B cell (primary cell): ENCODE results near the gene GNG7.

Experiments
- EZH2 ChIP-seq: IDR thresholded peaks from 2 replicates; pipeline ENCODE4 v1.6.1; 2012; ENCODE audit warnings: borderline replicate concordance, low read depth, mild to moderate bottlenecking, moderate library complexity, low read length; ENCODE audit not compliant: insufficient read depth, poor library complexity, severe bottlenecking
- TF ChIP-seq, protein P1 (sequence below): fragments of 200-600 bp; IDR thresholded peaks from one replicate; pipeline ENCODE4 v1.8.0; 2022; ENCODE audit warnings: antibody characterized with exemption, mild to moderate bottlenecking

GRCh38 chr19:2517881-2518601 lies 184.5 kb downstream of the GNG7 start:
- TF ChIP-seq, protein P1, sequence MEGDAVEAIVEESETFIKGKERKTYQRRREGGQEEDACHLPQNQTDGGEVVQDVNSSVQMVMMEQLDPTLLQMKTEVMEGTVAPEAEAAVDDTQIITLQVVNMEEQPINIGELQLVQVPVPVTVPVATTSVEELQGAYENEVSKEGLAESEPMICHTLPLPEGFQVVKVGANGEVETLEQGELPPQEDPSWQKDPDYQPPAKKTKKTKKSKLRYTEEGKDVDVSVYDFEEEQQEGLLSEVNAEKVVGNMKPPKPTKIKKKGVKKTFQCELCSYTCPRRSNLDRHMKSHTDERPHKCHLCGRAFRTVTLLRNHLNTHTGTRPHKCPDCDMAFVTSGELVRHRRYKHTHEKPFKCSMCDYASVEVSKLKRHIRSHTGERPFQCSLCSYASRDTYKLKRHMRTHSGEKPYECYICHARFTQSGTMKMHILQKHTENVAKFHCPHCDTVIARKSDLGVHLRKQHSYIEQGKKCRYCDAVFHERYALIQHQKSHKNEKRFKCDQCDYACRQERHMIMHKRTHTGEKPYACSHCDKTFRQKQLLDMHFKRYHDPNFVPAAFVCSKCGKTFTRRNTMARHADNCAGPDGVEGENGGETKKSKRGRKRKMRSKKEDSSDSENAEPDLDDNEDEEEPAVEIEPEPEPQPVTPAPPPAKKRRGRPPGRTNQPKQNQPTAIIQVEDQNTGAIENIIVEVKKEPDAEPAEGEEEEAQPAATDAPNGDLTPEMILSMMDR: no peak
- TF ChIP-seq EZH2: no peak
